HG02973 (cell line): ENCODE results near the gene C1QTNF9.
"Not testable (repeated sequence)": the region's sequence is repeated elsewhere in the genome, so short reads cannot be mapped to it uniquely, and the experiment has no call there.

Experiments used
- ATAC-seq: cut with Tn5 transposase; IDR thresholded peaks from one replicate; pipeline ENCODE4 v1.9.1; 2021; ENCODE audit warnings: moderate library complexity; ENCODE audit not compliant: unreplicated experiment

C1QTNF9 gene

DNA sequence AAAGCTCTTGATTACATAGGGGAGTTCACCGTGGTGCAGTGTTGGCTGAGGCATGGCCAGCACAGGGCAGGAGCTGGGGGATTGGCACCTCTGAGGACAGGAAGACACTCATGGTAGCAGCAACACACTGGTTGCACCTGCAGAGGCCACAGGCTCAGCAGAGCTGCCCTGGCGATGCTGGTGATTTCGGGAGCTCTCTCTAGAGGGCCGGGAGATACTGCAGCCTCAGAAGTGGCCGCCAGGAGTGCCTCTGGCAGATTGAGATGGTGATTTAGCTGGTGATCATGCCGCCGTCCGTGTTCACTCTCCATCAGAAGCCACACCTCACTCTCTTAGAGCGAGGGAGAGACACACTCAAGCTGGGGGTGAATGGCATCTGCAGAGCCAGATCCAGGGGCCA is 49.9 kb downstream of the C1QTNF9 start:
- ATAC-seq = not testable (repeated sequence)

DNA sequence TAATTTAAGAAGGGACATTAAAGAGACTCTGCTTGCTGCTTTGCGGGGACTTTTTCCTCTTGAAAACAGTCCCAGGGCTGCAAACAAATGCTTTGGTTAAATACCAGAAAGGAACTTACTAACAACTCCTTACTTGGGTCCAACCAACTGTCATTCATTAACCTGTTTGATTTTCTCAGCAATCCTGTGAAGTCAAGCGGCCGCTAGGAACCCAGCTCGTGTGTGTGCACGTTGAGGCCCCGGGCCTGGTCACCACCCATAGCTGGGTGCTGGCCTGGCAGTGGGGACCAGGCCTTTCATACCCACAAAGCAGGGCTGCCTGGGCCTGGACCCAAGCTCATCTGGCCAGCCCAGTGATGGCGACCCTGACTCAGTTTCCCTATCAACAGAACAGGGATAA is 50.7 kb downstream of the C1QTNF9 start:
- ATAC-seq = no peak

DNA sequence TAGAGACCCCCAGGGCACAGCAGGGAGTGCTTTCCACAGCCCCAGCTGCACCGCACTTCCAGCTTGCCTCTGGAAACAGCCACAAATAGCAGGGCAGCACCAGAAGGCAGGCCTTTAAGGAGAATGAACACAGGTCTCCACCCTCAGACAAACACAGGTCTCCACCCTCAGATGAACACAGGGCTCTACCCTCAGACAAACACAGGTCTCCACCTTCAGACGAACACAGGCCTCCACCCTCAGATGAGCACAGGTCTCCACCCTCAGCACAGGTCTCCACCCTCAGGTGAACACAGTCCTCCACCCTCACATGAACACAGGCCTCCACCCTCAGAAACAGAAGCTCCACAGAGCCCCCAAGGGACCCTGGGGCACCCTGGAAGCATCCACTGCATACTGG is 51.7 kb downstream of the C1QTNF9 start:
- no peak for ATAC-seq

DNA sequence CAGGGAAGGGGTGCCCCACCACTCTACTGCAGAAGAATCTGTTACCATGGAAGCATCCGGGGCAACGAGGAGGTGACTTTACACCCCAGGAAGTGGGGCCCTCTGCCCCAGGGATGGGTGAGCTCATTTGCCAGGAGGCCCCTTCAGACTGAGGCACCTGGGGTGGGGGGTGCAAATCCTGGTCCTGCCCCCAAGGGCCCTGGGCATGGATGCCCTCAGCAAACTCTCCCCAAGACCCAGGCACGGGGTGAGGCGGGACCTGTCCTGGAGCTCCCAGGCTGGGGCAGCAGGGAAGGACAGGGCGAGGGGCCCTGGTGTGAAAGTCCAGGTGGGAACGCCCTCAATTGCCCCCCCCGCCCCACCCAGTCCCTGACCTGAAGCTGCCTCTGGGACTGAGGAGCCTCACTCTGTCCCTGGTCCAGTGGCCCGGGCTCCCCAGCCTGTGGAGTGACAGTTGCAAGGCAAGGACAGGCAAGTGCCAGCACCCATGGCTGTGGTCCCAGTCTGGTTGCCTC is 52.5 kb downstream of the C1QTNF9 start:
- no peak for ATAC-seq

DNA sequence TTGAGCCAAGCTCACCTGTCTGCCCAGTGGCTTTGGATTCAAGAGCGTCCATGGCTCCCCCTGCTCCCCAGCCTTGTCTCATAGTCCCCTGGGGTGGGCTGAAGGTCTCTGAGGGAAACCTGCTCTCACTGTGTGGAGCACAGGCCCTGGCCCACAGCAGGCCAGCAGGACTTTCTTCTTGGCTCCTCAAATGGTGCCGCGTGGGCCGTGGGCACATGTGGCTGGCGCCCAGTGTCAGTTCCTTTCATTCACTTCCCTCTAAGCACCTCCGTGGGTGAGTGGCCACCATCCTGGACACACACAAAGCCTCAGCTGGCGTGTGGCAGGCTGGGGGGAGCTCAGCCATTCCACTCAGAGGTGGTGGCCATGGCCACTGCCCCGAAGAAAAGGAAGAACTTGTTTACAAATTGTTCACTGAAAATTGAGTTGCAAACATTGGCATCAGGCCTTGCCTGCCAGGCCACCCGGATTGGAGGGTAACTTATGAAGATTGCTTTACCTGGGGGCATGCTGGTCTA is 53.1 kb downstream of the C1QTNF9 start:
- ATAC-seq = no peak

DNA sequence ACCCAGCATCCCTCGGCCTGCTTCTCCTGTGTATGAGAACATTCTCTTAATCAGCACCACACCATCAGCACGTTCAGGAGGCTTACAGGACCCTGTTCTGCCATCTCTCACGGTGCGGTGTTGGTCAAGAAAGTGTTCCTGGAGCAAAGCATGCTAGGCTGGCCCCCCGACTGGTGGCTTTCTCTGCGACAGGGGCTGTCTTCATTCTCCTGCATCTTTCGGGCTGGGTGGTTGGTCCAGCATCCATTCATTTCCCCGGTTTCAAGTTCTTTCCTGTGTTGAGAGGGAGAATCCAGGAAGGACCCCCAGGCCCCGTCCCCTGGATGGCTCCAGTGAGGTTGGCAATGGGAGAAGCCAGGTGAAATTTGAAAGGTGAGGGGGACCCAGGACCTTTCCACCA is 55.8 kb downstream of the C1QTNF9 start:
- ATAC-seq = no peak

DNA sequence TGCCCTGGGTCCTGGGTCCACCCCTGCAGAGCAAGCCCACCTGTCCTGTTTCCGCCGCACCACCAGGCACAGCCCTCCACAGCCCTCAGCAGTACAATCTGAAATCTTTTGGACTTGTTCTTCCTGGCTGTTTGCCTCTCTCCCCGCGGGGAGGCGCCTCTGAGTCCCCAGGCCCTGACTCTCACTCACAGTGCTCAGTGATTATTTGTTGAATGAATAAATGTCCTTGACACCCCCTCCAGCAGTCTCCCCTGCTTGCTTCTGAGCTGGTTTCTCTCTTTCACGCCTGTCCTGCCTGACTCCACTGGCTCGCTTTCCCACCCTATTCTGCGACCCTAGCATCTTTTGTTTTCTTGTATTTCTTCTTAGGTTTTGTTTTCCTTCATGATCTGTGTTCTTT is 56.9 kb downstream of the C1QTNF9 start:
- ATAC-seq = not testable (repeated sequence)

DNA sequence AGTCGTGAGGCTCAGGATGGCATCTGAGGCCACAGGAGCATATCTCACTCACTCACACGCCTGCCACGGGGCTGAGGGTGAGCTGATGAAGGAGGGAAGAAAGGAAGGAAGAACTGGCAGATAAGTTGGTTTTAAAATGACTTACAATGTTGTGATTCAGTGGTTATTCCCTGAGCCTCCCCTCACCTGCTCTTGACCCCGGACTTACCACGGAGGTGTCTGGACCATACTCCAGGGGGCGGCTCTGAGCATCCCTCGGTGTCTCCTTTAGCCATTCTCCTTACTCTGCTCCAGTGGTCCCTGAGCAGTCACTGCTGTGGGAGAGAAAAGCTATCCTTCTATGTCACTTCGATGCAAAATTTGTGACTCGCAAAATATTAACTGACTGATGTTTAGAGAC is 61.9 kb downstream of the C1QTNF9 start:
- not testable (repeated sequence) for ATAC-seq
